Measurements from ENCODE around the gene FAM20B. TPM values are rescaled to one million over a fixed set of nuclear protein-coding genes. Genes with fewer than 3 reads are reported as not detected.
"Not testable (repeated sequence)": the region's sequence is repeated elsewhere in the genome, so short reads cannot be mapped to it uniquely, and the experiment has no call there.

FAM20B gene
- total RNA-seq, 2 donors from 2014 or later: 47.7 to 52.4 TPM

DNA sequence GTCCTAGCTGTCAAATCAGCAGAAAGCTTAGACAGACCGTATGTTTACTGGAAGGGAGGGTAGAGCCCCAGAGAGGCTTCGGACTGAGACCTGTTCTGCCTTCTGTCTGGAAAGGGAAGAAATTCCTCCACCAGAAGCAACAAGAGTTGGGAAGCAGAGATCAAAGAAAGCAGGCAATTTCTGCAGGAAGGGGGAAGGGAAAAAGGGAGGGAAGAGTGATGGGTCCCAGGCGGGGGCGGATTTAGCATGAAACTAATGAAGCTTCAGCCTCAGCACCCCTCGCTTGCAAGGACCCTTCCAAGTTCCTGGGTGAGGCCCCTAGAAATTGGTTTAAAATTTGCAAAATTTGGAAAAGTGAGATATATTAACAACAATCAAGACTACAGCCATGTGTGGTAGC is 26.6 kb upstream of the FAM20B start:
- peaks cover 2% of the 10 kb centered on the region for H3K36me3 Mint-ChIP-seq (ENCODE audit: low read depth)
- peaks cover 5% of the 10 kb centered on the region for H3K4me1 Mint-ChIP-seq
- Histone ChIP-seq H3K4me1 (ENCODE audit: control insufficient read depth, insufficient read depth, low read length) (no peaks in the 10 kb centered on the region), H3K9ac (ENCODE audit: extremely low read depth, low read length, poor library complexity, severe bottlenecking) (no peak overlapping the region), H3K4me3 (ENCODE audit: low read length) (no peak overlapping the region), H3K9me3 (ENCODE audit: control insufficient read depth, low read length) (peaks cover 18% of the 10 kb centered on the region), H3K27ac (ENCODE audit: low read depth, low read length) (no peak overlapping the region), H3K36me3 (ENCODE audit: control insufficient read depth, insufficient read depth, low read length) (no peaks in the 10 kb centered on the region), H3K27me3 (ENCODE audit: control insufficient read depth, insufficient read depth, low read length, poor library complexity, severe bottlenecking) (no peaks in the 10 kb centered on the region)
- DNase-seq: no peak
- no peak overlapping the region for H3K27ac Mint-ChIP-seq
- WGBS, 2 experiments (ENCODE audit: insufficient coverage in 1 of 2, insufficient read length in 1 of 2): 93 to 96% methylated on average over 3 to 5 of the region's 5 CpGs
- H3K9me3 Mint-ChIP-seq: peaks cover 18% of the 10 kb centered on the region
- H3K4me3 Mint-ChIP-seq: no peak overlapping the region
- no peaks in the 10 kb centered on the region for H3K27me3 Mint-ChIP-seq (ENCODE audit: insufficient read depth)
- TF ChIP-seq, protein P1, sequence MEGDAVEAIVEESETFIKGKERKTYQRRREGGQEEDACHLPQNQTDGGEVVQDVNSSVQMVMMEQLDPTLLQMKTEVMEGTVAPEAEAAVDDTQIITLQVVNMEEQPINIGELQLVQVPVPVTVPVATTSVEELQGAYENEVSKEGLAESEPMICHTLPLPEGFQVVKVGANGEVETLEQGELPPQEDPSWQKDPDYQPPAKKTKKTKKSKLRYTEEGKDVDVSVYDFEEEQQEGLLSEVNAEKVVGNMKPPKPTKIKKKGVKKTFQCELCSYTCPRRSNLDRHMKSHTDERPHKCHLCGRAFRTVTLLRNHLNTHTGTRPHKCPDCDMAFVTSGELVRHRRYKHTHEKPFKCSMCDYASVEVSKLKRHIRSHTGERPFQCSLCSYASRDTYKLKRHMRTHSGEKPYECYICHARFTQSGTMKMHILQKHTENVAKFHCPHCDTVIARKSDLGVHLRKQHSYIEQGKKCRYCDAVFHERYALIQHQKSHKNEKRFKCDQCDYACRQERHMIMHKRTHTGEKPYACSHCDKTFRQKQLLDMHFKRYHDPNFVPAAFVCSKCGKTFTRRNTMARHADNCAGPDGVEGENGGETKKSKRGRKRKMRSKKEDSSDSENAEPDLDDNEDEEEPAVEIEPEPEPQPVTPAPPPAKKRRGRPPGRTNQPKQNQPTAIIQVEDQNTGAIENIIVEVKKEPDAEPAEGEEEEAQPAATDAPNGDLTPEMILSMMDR (conservative IDR thresholded peaks at IDR 0.05): no peak

DNA sequence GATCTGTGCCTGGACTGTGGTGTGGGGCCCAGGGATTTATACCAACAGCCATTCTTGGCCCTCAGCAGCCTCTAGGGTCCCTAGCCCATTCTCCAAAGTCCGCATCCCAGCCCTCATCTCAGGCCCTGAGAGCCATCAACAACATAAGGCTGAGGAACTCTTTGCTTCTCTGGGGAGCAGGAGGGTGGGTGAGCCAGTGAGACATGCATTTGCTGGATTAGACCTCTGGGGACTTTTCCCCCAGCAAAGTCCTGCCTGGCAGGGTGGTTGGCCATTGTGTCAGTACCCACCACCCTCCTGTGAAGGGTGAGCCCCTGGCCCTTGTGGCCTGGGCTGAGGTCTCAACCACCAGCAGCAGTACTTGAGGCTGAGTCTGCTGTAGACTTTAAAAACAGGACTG is 24.2 kb upstream of the FAM20B start:
- H3K27me3 Mint-ChIP-seq (ENCODE audit: insufficient read depth): no peaks in the 10 kb centered on the region
- Histone ChIP-seq H3K27me3 (ENCODE audit: control insufficient read depth, insufficient read depth, low read length, poor library complexity, severe bottlenecking) (no peaks in the 10 kb centered on the region), H3K36me3 (ENCODE audit: control insufficient read depth, insufficient read depth, low read length) (no peaks in the 10 kb centered on the region), H3K9ac (ENCODE audit: extremely low read depth, low read length, poor library complexity, severe bottlenecking) (no peak overlapping the region), H3K27ac (ENCODE audit: low read depth, low read length) (no peak overlapping the region), H3K4me3 (ENCODE audit: low read length) (no peak overlapping the region), H3K4me1 (ENCODE audit: control insufficient read depth, insufficient read depth, low read length) (no peaks in the 10 kb centered on the region), H3K9me3 (ENCODE audit: control insufficient read depth, low read length) (no peaks in the 10 kb centered on the region)
- H3K36me3 Mint-ChIP-seq (ENCODE audit: low read depth): no peaks in the 10 kb centered on the region
- TF ChIP-seq, protein P1 (conservative IDR thresholded peaks at IDR 0.05): no peak
- H3K4me3 Mint-ChIP-seq: no peak overlapping the region
- WGBS, 2 experiments (ENCODE audit: insufficient coverage in 1 of 2, insufficient read length in 1 of 2): 81% methylated on average over 1 of the region's 1 CpG; no CpG with 5 or more reads in 1 of the 2 experiments
- no peak overlapping the region for H3K27ac Mint-ChIP-seq
- no peaks in the 10 kb centered on the region for H3K9me3 Mint-ChIP-seq
- DNase-seq: peak; percentile 45
- peaks cover 5% of the 10 kb centered on the region for H3K4me1 Mint-ChIP-seq

DNA sequence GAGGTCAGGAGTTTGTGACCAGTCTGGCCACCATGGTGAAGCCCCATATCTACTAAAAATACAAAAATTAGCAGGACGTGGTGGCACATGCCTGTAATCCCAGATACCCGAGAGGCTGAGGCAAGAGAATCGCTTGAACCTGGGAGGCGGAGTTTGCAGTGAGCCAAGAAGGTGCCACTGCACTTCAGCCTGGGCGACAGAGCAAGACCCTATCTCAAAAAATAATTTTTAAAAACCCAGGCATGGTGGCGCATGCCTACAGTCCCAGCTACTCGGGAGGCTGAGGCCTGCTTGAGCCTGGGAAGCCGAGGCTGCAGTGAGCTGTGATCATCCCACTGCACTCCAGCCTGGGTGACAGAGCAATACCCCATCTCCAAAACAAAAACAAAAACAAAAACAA is 23.6 kb upstream of the FAM20B start:
- not testable (repeated sequence) for H3K4me3 Mint-ChIP-seq; H3K36me3 Mint-ChIP-seq (ENCODE audit: low read depth); H3K9ac ChIP-seq (ENCODE audit: extremely low read depth, low read length, poor library complexity, severe bottlenecking); H3K4me1 ChIP-seq (ENCODE audit: control insufficient read depth, insufficient read depth, low read length); H3K9me3 Mint-ChIP-seq; H3K27me3 ChIP-seq (ENCODE audit: control insufficient read depth, insufficient read depth, low read length, poor library complexity, severe bottlenecking); H3K36me3 ChIP-seq (ENCODE audit: control insufficient read depth, insufficient read depth, low read length); H3K9me3 ChIP-seq (ENCODE audit: control insufficient read depth, low read length); DNase-seq; H3K27ac Mint-ChIP-seq; H3K4me1 Mint-ChIP-seq; H3K27me3 Mint-ChIP-seq (ENCODE audit: insufficient read depth); H3K27ac ChIP-seq (ENCODE audit: low read depth, low read length); H3K4me3 ChIP-seq (ENCODE audit: low read length)
- 93 to 94% methylated on average over 7 to 8 of the region's 8 CpGs for WGBS, 2 experiments (ENCODE audit: insufficient coverage in 1 of 2, insufficient read length in 1 of 2)
